ENCODE measurements around the gene TMEM176B.

DNA sequence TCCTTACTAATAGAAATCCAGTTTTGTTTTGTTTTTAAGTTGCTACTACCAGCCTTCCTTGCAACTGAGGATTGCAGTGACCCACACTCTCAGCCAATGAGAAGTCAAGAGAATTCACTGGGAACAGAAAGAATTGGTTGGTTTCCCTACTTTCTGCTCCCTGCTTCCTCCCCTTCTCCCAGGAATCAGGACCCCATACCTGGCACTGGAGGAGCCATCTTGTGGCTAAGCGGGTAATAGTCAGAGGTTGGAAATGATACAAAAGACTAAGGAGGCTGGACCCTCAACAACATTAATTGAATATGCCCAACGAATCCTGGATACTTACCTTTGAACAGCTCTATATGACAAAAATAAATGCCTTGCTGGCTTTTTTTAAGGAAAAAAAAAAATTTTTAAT lies 6.7 kb upstream of the TMEM176B start:
- no peak for TF ChIP-seq POLR2AphosphoS5 (IDR thresholded peaks at IDR 0.05; ENCODE audit: low read depth, low read length)
- no peak for TF ChIP-seq POLR2A (IDR thresholded peaks at IDR 0.05; ENCODE audit: low read depth, low read length)

Data from GM12891 (cell line).